GM23338 (cell line): Measurements from ENCODE around the gene ATXN3. TPM values are rescaled to one million over a fixed set of nuclear protein-coding genes. Genes with fewer than 3 reads are reported as not detected.
A peak's percentile ranks its signal among the peaks of the same experiment; 100 is the strongest.

Experiments
- ATAC-seq: fragments of 200-7000 bp; cut with Tn5 transposase; 3 replicates; pipeline ENCODE4 v1.9.1; 2020
- DNase-seq: peaks from one replicate; pipeline ENCODE4 v3.0.0-alpha.2; 2015; ENCODE audit warnings: low spot score
- H2AFZ ChIP-seq: fragments of 200-600 bp; sonication (generic); 2 replicates; pipeline ENCODE4 v1.8.0; 2016; ENCODE audit warnings: antibody characterized with exemption, mild to moderate bottlenecking, moderate library complexity
- H3F3A ChIP-seq: fragments of 200-600 bp; sonication (generic); replicated peaks from 2 replicates; pipeline ENCODE4 v1.8.0; 2017; ENCODE audit warnings: antibody characterized with exemption, mixed run types, low read depth
- H3K27ac ChIP-seq: fragments of 200-600 bp; sonication (generic); 2 replicates; pipeline ENCODE4 v1.6.1; 2016; ENCODE audit warnings: low read depth
- H3K27me3 ChIP-seq: fragments of 200-600 bp; sonication (generic); 2 replicates; pipeline ENCODE4 v1.8.0; 2016; ENCODE audit warnings: mild to moderate bottlenecking, mixed run types, moderate library complexity; ENCODE audit not compliant: insufficient read depth
- H3K36me3 ChIP-seq: fragments of 200-600 bp; sonication (generic); 2 replicates; pipeline ENCODE4 v1.8.0; 2016; ENCODE audit warnings: mild to moderate bottlenecking; ENCODE audit not compliant: insufficient read depth
- H3K4me1 ChIP-seq: fragments of 200-600 bp; sonication (generic); 2 replicates; pipeline ENCODE4 v1.8.0; 2016; ENCODE audit warnings: mild to moderate bottlenecking, moderate library complexity; ENCODE audit not compliant: insufficient read depth
- H3K4me2 ChIP-seq: fragments of 200-600 bp; sonication (generic); 2 replicates; pipeline ENCODE4 v1.7.1; 2017; ENCODE audit warnings: mixed run types
- H3K4me3 ChIP-seq: fragments of 200-600 bp; sonication (generic); 2 replicates; pipeline ENCODE4 v1.6.1; 2016; ENCODE audit warnings: mixed run types
- H3K79me2 ChIP-seq: fragments of 200-600 bp; sonication (generic); replicated peaks from 2 replicates; pipeline ENCODE4 v1.8.0; 2017; ENCODE audit warnings: mild to moderate bottlenecking; ENCODE audit not compliant: insufficient read depth
- H3K9me2 ChIP-seq: fragments of 200-600 bp; sonication (generic); 2 replicates; pipeline ENCODE4 v1.8.0; 2017; ENCODE audit not compliant: insufficient read depth
- H4K20me1 ChIP-seq: fragments of 200-600 bp; sonication (generic); replicated peaks from 2 replicates; pipeline ENCODE4 v1.8.0; 2017; ENCODE audit warnings: mild to moderate bottlenecking; ENCODE audit not compliant: insufficient read depth
- H3K27ac Mint-ChIP-seq: 2 replicates; pipeline ENCODE4 v1.8.0; 2020; ENCODE audit warnings: inconsistent platforms, mild to moderate bottlenecking, moderate library complexity, mixed read lengths
- H3K27me3 Mint-ChIP-seq: 3 replicates; pipeline ENCODE4 v1.8.0; 2022; ENCODE audit warnings: low read depth, mild to moderate bottlenecking, moderate library complexity, mixed read lengths, inconsistent platforms; ENCODE audit not compliant: insufficient read depth, poor library complexity
- H3K36me3 Mint-ChIP-seq: 3 replicates; pipeline ENCODE4 v1.8.0; 2021; ENCODE audit warnings: low read depth, mild to moderate bottlenecking, inconsistent platforms, moderate library complexity, mixed read lengths
- H3K4me1 Mint-ChIP-seq: 3 replicates; pipeline ENCODE4 v1.8.0; 2020; ENCODE audit warnings: mild to moderate bottlenecking, inconsistent platforms, mixed read lengths
- H3K4me3 Mint-ChIP-seq: 3 replicates; pipeline ENCODE4 v1.8.0; 2021; ENCODE audit warnings: moderate library complexity, mild to moderate bottlenecking, inconsistent platforms, mixed read lengths
- H3K9me3 Mint-ChIP-seq: 3 replicates; pipeline ENCODE4 v1.8.0; 2020; ENCODE audit warnings: moderate library complexity, mild to moderate bottlenecking, inconsistent platforms, mixed read lengths
- CREB1 ChIP-seq: fragments of 250-450 bp; sonication (Bioruptor Pico); IDR thresholded peaks from 2 replicates; pipeline ENCODE4 v1.5.0; 2020; ENCODE audit warnings: low read depth, mild to moderate bottlenecking, moderate library complexity
- CTCF ChIP-seq, 2 experiments: fragments of 200-600 bp in 1 of 2; sonication (generic) in 1 of 2; conservative IDR thresholded peaks; 2 replicates each; pipeline versions ENCODE4 v1.5.1 to v1.6.1; 2016 to 2017; ENCODE audit warnings: antibody characterized with exemption in 2 of 2, low read depth in 2 of 2, mild to moderate bottlenecking in 2 of 2, moderate library complexity in 1 of 2
- ETS1 ChIP-seq: IDR thresholded peaks from 2 replicates; pipeline ENCODE4 v1.6.1; 2016; ENCODE audit warnings: antibody characterized with exemption
- EZH2 ChIP-seq: fragments of 200-600 bp; sonication (generic); IDR thresholded peaks from one replicate; pipeline ENCODE4 v1.8.0; 2017; ENCODE audit warnings: antibody characterized with exemption, mild to moderate bottlenecking, low read depth; ENCODE audit not compliant: unreplicated experiment
- EZH2phosphoT487 ChIP-seq: fragments of 200-600 bp; sonication (generic); IDR thresholded peaks from one replicate; pipeline ENCODE4 v1.8.1; 2018; ENCODE audit warnings: antibody characterized with exemption; ENCODE audit not compliant: unreplicated experiment
- JUNB ChIP-seq: IDR thresholded peaks from one replicate; pipeline ENCODE4 v1.6.1; 2016; ENCODE audit warnings: antibody characterized with exemption; ENCODE audit not compliant: unreplicated experiment
- NANOG ChIP-seq: IDR thresholded peaks from 2 replicates; pipeline ENCODE4 v1.6.1; 2016; ENCODE audit warnings: antibody characterized with exemption, borderline replicate concordance
- POLR2AphosphoS5 ChIP-seq: IDR thresholded peaks from 2 replicates; pipeline ENCODE4 v1.6.1; 2016; ENCODE audit warnings: antibody characterized with exemption, low read depth
- REST ChIP-seq: IDR thresholded peaks from one replicate; pipeline ENCODE4 v1.6.1; 2018; ENCODE audit warnings: antibody characterized with exemption; ENCODE audit not compliant: unreplicated experiment
- STAT1 ChIP-seq: IDR thresholded peaks from one replicate; pipeline ENCODE4 v1.6.1; 2016; ENCODE audit warnings: antibody characterized with exemption; ENCODE audit not compliant: unreplicated experiment
- ZNF114 ChIP-seq: fragments of 250-450 bp; sonication (Bioruptor Pico); IDR thresholded peaks from 2 replicates; pipeline ENCODE4 v1.5.0; 2020; ENCODE audit warnings: mild to moderate bottlenecking, moderate library complexity
- ZNF331 ChIP-seq: fragments of 250-450 bp; sonication (Bioruptor Pico); IDR thresholded peaks from 2 replicates; pipeline ENCODE4 v1.5.0; 2020; ENCODE audit warnings: low read depth, mild to moderate bottlenecking, moderate library complexity
- ZNF462 ChIP-seq: fragments of 250-450 bp; sonication (Bioruptor Pico); IDR thresholded peaks from 2 replicates; pipeline ENCODE4 v1.5.0; 2020; ENCODE audit warnings: mild to moderate bottlenecking, moderate library complexity
- polyA plus RNA-seq: library from polyadenylated mRNA; unstranded; fragments of >200 nt; fragmentation: Nextera tagmentation; extraction: Ambion mirVana; gene quantifications from 2 replicates; pipeline ENCODE4 v1.2.1, GENCODE V29; 2016
- total RNA-seq: library from RNA; depleted of rRNA; stranded (reverse); fragments of >200 nt; shearing (Covaris generic); gene quantifications from 2 replicates; pipeline ENCODE4 v1.2.3, GENCODE V29; 2014

The ATXN3 gene
- total and polyA plus RNA-seq, 2 experiments from 2014 or later = 39.5 to 66.7 TPM

- H3K4me3 ChIP-seq = peak overlapping the region; percentile 63
- Mint-ChIP-seq H3K27me3 (peaks cover 6% of the 10 kb centered on the region), H3K27ac (peak overlapping the region; percentile 99), H3K9me3 (no peaks in the 10 kb centered on the region), H3K4me1 (peaks cover 10% of the 10 kb centered on the region), H3K36me3 (peaks cover 4% of the 10 kb centered on the region; the same call in 1 of the 3 replicates), H3K4me3 (peak overlapping the region; percentile 95)
- H3K27ac ChIP-seq = peak overlapping the region; percentile 99
- H3K4me1 ChIP-seq = peaks cover 16% of the 10 kb centered on the region
- no peaks in the 10 kb centered on the region for H3K36me3 ChIP-seq
- peak; percentile 16 for ATAC-seq
- H3K9me2 ChIP-seq = no peaks in the 10 kb centered on the region
- peak; percentile 21 for DNase-seq
- H2AFZ ChIP-seq = peak overlapping the region; percentile 69
- no peak for TF ChIP-seq EZH2
- no peak for TF ChIP-seq STAT1
- TF ChIP-seq ZNF114 (CRISPR knock-in tag) = no peak
- TF ChIP-seq CREB1 (CRISPR knock-in tag) = no peak
- TF ChIP-seq ZNF462 (CRISPR knock-in tag) = no peak
- no peak for TF ChIP-seq EZH2phosphoT487
- no peak for TF ChIP-seq NANOG
- TF ChIP-seq POLR2AphosphoS5 = no peak
- TF ChIP-seq ETS1 = no peak
- TF ChIP-seq JUNB = no peak
- TF ChIP-seq CTCF (conservative IDR thresholded peaks at IDR 0.05; ENCODE audit: low read depth in 2 of 2) = no peak
- TF ChIP-seq ZNF331 (CRISPR knock-in tag) = no peak
- TF ChIP-seq REST = no peak
- H3K27me3 ChIP-seq = no peaks in the 10 kb centered on the region
- H3F3A ChIP-seq = no peaks in the 10 kb centered on the region
- 0 out of 2 replicates have a peak, but pooled peaks cover 5% of the 10 kb centered on the region for H4K20me1 ChIP-seq
- peaks cover 48% of the 10 kb centered on the region for H3K79me2 ChIP-seq
- H3K4me2 ChIP-seq = peak overlapping the region; percentile 76
Measured at GRCh38 chr14:92040431-92041051, 65.8 kb downstream of the ATXN3 start.
